ENCODE results near the gene MUC6.

Gene MUC6

DNA sequence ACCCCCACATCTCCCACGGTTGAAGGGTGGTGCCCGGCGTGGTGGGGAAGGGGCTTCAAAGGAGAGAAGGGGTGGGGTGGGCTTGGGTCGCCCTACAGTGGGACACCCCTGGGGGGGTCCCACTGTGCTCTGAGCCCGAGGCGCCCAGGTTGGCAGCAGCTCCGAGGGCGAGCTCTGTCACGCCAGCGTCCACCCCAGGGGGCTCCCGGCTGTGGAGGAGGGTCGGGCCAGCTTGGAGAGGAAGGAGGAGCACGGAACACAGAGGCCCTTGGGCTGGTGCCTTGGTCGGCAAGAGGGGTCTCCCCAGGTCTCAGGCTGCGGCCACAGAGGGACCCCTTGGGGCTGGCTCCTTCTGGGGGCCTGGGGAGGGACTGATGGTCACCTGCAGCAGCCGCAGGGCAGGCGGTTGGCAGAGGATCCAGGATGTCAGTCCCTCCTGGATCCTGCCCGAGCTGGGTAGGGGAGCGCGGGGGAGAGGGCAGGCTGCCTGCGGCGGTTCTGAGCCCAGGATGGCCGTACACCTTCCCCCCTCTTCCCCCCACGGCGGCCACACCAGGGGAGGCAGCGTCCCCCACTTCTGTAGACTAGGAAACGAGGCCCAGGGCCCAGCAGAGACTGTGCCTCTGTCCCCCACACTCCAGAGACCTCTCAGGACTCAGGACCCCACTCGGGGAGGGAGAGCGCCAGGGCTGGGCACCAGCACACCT is 788 bp downstream of the MUC6 start:
- H3K4me3 ChIP-seq (ENCODE audit: low read depth, low read length): no peak overlapping the region

DNA sequence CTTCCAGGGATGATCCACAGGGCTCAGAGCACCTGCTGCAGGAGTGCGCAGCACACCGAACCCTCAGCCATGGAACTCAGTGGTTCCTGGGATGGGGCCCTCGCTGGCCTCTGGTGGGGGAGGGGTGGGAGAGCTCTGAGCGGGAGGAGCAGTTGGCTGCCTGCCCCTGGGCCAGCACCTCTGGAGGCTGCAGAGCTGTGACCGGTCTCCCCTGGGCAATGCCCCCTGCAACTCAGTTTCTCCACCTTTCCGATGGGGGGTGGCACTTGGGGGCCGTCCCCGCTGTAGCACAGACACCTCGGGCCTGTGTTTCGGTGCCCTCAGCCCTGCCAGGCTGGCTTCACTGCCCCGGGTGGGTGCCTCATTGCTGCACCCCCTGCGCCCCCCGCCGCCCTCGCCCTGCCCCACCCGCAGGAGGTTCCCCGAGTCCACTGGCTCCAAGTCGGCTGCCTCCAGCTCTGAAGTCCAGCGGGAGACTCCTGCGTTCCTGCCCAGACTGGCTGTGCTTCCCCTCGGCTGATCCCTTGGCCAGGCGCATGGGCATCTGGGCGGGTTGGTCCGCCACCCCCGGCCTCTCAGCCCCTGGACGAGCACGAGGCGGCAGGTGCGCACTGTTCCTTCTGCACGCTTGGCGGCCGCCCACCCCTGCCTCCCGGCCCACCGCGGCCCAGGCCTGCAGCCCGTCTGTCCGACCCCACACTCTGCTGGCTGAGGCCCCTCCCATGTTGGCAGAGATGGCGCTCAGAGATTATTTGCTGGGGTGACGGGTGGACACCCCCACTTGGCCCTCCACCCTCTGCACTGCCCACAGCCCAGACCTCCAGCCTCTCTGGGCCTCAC is 1.8 kb downstream of the MUC6 start:
- TF ChIP-seq, protein P1, sequence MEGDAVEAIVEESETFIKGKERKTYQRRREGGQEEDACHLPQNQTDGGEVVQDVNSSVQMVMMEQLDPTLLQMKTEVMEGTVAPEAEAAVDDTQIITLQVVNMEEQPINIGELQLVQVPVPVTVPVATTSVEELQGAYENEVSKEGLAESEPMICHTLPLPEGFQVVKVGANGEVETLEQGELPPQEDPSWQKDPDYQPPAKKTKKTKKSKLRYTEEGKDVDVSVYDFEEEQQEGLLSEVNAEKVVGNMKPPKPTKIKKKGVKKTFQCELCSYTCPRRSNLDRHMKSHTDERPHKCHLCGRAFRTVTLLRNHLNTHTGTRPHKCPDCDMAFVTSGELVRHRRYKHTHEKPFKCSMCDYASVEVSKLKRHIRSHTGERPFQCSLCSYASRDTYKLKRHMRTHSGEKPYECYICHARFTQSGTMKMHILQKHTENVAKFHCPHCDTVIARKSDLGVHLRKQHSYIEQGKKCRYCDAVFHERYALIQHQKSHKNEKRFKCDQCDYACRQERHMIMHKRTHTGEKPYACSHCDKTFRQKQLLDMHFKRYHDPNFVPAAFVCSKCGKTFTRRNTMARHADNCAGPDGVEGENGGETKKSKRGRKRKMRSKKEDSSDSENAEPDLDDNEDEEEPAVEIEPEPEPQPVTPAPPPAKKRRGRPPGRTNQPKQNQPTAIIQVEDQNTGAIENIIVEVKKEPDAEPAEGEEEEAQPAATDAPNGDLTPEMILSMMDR (IDR thresholded peaks at IDR 0.05; ENCODE audit: borderline replicate concordance, insufficient read depth, low read depth, low read length): no peak
- H3K4me3 ChIP-seq (ENCODE audit: low read depth, low read length): no peak overlapping the region

More for the DNA sequence above, 788 bp downstream of the MUC6 start:
- TF ChIP-seq, protein P1 (IDR thresholded peaks at IDR 0.05; ENCODE audit: borderline replicate concordance, insufficient read depth, low read depth, low read length): no peak

DNA sequence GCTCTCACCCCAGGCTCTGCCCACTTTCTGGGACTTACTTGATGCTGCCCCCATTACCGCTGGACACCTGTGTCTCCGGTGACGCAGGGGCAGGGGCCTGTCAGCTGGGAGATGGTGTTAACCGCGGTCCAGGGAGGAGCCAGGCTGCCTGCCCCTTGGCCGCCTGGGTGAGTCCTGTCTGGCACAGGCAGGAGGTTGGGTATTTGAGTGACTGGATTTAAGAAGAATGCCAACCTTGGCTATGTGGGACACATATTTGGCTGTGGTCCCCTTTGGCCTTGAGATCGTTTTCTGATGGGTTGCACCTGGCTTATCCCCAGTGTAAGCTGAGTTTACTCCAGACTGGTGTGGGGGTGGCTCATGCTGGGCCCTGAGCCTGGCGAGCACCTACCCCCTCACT is 2.5 kb downstream of the MUC6 start:
- no peak overlapping the region for H3K4me3 ChIP-seq (ENCODE audit: low read depth, low read length)
- TF ChIP-seq, protein P1 (IDR thresholded peaks at IDR 0.05; ENCODE audit: borderline replicate concordance, insufficient read depth, low read depth, low read length): no peak

DNA sequence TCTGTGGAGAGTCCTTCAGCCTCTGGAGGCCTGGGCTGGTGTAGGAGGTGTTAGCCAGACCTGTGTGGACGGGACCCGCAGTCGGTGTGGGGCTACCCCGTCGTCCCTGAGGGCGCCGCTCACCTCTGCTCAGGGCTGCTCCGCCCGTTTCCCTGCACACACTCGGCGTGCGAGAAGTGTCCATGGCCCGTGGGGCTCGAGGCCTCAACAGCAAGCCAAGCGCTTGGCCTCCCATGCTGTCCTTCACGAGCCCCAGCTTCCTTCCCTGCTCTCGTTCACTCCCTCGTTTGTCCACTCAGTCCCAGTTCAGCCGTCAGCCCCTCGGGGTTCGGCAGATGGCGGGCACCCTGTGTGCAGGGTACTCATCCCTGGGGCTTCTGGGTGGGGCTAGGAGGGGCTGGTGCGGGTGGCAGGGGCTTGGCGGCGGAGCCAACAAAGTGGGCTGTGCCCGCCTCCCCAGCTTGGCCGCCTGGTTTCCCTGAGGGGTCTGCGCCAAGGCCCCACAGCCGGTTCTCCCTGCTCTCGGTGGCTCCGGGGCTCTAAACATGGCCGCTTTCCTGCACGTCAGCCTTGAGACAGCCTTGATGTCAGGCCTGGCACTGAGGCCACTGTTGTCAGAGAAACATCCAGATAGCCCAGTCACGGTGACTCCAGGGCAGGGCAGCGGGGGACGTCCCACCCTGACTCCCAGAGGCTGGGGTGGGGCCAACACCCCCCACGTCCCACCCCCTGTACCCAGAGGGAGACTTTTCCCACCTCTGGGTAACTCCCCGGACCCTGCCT is 3.3 kb downstream of the MUC6 start:
- TF ChIP-seq, protein P1 (IDR thresholded peaks at IDR 0.05; ENCODE audit: borderline replicate concordance, insufficient read depth, low read depth, low read length): no peak
- no peak overlapping the region for H3K4me3 ChIP-seq (ENCODE audit: low read depth, low read length)

DNA sequence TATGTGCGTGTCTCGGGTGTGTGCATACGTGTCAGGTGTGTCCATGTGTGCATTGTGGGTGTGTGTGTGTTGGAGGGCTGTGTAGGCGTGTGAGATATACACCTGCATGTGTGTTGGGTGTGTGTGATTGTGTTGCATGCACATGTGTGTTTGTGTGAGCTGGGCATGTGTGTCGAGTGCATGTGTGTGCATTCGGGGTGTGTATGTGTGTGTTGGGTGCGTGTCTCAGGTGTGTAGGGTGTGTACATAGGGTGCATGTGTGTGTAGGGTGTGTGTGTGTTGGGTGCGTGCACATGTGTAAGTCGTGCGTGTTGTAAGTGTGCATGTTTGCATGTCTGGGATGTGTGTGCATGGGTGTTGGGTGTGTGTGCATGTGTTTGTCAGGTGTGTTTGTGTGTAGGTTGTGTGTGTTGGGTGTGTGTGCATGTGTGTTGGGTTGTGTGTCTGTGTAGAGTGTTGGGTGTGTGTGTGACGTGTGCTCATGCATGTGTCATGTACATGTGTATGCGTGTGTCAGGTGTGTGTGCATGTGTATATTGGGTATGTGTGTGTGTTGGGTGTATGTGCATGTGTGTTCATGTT is 4.1 kb downstream of the MUC6 start:
- TF ChIP-seq, protein P1 (IDR thresholded peaks at IDR 0.05; ENCODE audit: borderline replicate concordance, insufficient read depth, low read depth, low read length): no peak
- no peak overlapping the region for H3K4me3 ChIP-seq (ENCODE audit: low read depth, low read length)

DNA sequence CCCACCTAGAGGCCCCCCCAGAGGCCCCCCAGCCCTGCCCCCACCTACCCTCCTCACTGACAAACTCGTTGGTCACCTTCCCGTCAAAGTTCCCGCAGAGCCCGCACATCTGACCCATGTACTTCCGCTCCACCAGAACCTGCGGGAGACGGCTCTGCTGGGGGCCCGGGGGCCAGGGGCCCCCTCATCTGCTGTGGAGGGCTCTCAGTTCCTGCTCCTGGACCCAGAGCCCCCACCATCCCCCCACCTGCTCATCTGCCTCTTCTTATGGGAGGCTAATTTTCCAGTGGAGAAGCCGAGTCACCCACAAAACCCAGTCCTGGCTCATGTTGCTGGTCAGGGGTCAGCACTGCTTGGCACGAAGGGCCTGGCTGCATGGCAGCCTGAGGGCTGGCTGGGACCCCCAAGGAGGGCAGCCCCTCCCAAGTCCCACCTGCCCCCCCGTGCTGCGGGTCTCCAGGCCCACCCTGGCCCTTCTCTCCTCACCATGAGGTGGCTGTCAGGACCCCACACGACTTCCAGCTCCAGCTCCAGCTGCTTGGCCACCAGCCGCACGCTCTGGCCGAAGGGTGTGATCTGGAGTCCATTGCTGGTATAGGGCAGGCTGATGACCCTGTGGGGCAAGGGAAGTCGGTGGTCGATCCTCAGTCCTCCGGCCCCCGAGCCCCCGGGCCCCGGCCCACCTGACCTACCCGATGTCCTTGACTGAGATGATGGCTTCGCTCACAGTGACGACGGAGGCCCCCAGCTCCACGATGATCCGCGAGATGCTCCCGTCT is 5.2 kb downstream of the MUC6 start:
- TF ChIP-seq, protein P1 (IDR thresholded peaks at IDR 0.05; ENCODE audit: borderline replicate concordance, insufficient read depth, low read depth, low read length): no peak
- no peak overlapping the region for H3K4me3 ChIP-seq (ENCODE audit: low read depth, low read length)
